CD8-positive, alpha-beta memory T cell (primary cell): ENCODE results near the gene JMY. TPM values are rescaled to one million over a fixed set of nuclear protein-coding genes. Genes with fewer than 3 reads are reported as not detected.

Experiments
- CTCF ChIA-PET: fragments of 350-600 bp; sonication (Branson Sonifier 250); formaldehyde crosslinking; loops from one replicate; lab custom pipeline; 2021; ENCODE audit warnings: antibody characterized with exemption; lab: Charles Lee
- POLR2A ChIA-PET: fragments of 350-600 bp; sonication (Branson Sonifier 250); formaldehyde crosslinking; loops from one replicate; lab custom pipeline; 2021; ENCODE audit warnings: antibody characterized with exemption; lab: Charles Lee
- DNase-seq, 5 donors: peaks; one replicate each; pipeline versions ENCODE4 v3.0.0 to v3.0.0-alpha.2; 2020 to 2022; ENCODE audit warnings: mixed read lengths in 1 of 5
- H3K27ac ChIP-seq: one replicate; pipeline ENCODE4 v1.7.0; 2013; ENCODE audit warnings: low read depth, mild to moderate bottlenecking, low read length, moderate library complexity
- H3K27me3 ChIP-seq: 2 replicates; pipeline ENCODE4 v1.7.0; 2013; ENCODE audit warnings: low read length, mild to moderate bottlenecking; ENCODE audit not compliant: insufficient read depth, poor library complexity, severe bottlenecking
- H3K36me3 ChIP-seq: 2 replicates; pipeline ENCODE4 v1.7.0; 2013; ENCODE audit warnings: mild to moderate bottlenecking, low read length, moderate library complexity; ENCODE audit not compliant: insufficient read depth
- H3K4me1 ChIP-seq: 2 replicates; pipeline ENCODE4 v1.7.0; 2013; ENCODE audit warnings: mild to moderate bottlenecking, low read length, moderate library complexity; ENCODE audit not compliant: insufficient read depth
- H3K4me3 ChIP-seq: 2 replicates; pipeline ENCODE4 v1.7.0; 2013; ENCODE audit warnings: mild to moderate bottlenecking, low read length
- H3K9me3 ChIP-seq: 2 replicates; pipeline ENCODE4 v1.7.0; 2013; ENCODE audit warnings: mild to moderate bottlenecking, low read length
- H3K27ac Mint-ChIP-seq, 8 donors: one replicate each; pipeline ENCODE4 v1.8.0; 2020 to 2021; ENCODE audit warnings: mixed read lengths in 8 of 8, mild to moderate bottlenecking in 6 of 8, inconsistent platforms in 3 of 8, moderate library complexity in 3 of 8
- H3K27me3 Mint-ChIP-seq, 2 donors: one replicate each; pipeline ENCODE4 v1.8.0; 2020 to 2021; ENCODE audit warnings: mixed read lengths in 2 of 2, mild to moderate bottlenecking in 1 of 2, moderate library complexity in 1 of 2
- H3K36me3 Mint-ChIP-seq, 3 donors: one replicate each; pipeline ENCODE4 v1.8.0; 2020 to 2021; ENCODE audit warnings: mixed read lengths in 3 of 3, inconsistent platforms in 1 of 3, mild to moderate bottlenecking in 1 of 3
- H3K4me1 Mint-ChIP-seq, 3 donors: one replicate each; pipeline ENCODE4 v1.8.0; 2020 to 2021; ENCODE audit warnings: mixed read lengths in 3 of 3, inconsistent platforms in 1 of 3, mild to moderate bottlenecking in 1 of 3
- H3K4me3 Mint-ChIP-seq, 7 donors: one replicate each; pipeline ENCODE4 v1.8.0; 2020 to 2021; ENCODE audit warnings: mixed read lengths in 7 of 7, mild to moderate bottlenecking in 6 of 7, moderate library complexity in 4 of 7, inconsistent platforms in 2 of 7
- H3K9me3 Mint-ChIP-seq, 5 donors: one replicate each; pipeline ENCODE4 v1.8.0; 2020 to 2022; ENCODE audit warnings: mixed read lengths in 5 of 5, mild to moderate bottlenecking in 3 of 5, moderate library complexity in 2 of 5, inconsistent platforms in 1 of 5
- polyA plus RNA-seq: library from polyadenylated mRNA; unstranded; fragments of 300-500 nt; fragmentation: Illumina TruSeq; gene quantifications from one replicate; pipeline ENCODE4 v1.2.3, GENCODE V29; 2021
- total RNA-seq, 2 experiments: library from RNA; stranded (reverse); gene quantifications; one replicate each; pipeline ENCODE4 v1.2.3, GENCODE V29; 2021

Gene JMY
- total RNA-seq (1 to 10 TPM; 7.6 TPM), polyA plus RNA-seq (5.1 TPM)

- Histone ChIP-seq H3K27ac (peak within 1 kb of the TSS; percentile 94), H3K4me1 (peaks cover 33% of the 10 kb centered on the region), H3K4me3 (peak within 1 kb of the TSS; percentile 95), H3K9me3 (no peaks in the 10 kb centered on the region), H3K27me3 (no peaks in the 10 kb centered on the region), H3K36me3 (no peaks in the 10 kb centered on the region)
- Mint-ChIP-seq H3K4me1 (peaks cover 29 to 35% (median 33%) of the 10 kb centered on the region in 3 donors), H3K36me3 (peaks cover 3 to 27% (median 5%) of the 10 kb centered on the region in 3 donors), H3K27ac (peak within 1 kb of the TSS; percentile 92 to 100 (median 98)), H3K4me3 (peak within 1 kb of the TSS; percentile 93 to 99 (median 97)), H3K9me3 (no peaks in the 10 kb centered on the region), H3K27me3 (no peaks in the 10 kb centered on the region)
- POLR2A ChIA-PET: interaction anchor here (0.6 to 1.8 kb wide), 6 partner anchors 15 to 875 kb away, joined by 3 to 6 read pairs (median 4); partner anchors contain the start of genes ARSB, HOMER1 and SCAMP1
- CTCF ChIA-PET: no interaction called here
- peak; percentile 79 to 92 (median 81) for DNase-seq
Observed at GRCh38 chr5:79235634-79236361, at the start of gene JMY. JMY (plus strand) TSS chr5:79236131; CDS start chr5:79236651, 520 bp downstream.

- Histone ChIP-seq H3K27ac (no peak overlapping the region), H3K4me3 (no peak overlapping the region), H3K27me3 (no peaks in the 10 kb centered on the region), H3K9me3 (no peaks in the 10 kb centered on the region), H3K4me1 (no peaks in the 10 kb centered on the region), H3K36me3 (no peaks in the 10 kb centered on the region)
- Mint-ChIP-seq H3K4me1 (no peaks in the 10 kb centered on the region), H3K36me3 (no peaks in the 10 kb centered on the region), H3K27me3 (peaks cover 0 to 2% of the 10 kb centered on the region in 2 donors), H3K27ac (no peak overlapping the region), H3K4me3 (no peak overlapping the region), H3K9me3 (no peaks in the 10 kb centered on the region)
- POLR2A ChIA-PET: no interaction called here
- DNase-seq: no peak
- CTCF ChIA-PET: no interaction called here
Observed at GRCh38 chr5:79186455-79186854, 49.5 kb upstream of the JMY start.

GRCh38 chr5:79189439-79190234 lies 46.3 kb upstream of the JMY start:
- H3K36me3 ChIP-seq: no peaks in the 10 kb centered on the region
- ChIA-PET POLR2A (interaction anchor here (0.6 kb wide), 1 partner anchor 1337 kb away, joined by 4 read pairs; no protein-coding TSS in a partner anchor), CTCF (interaction anchor here (0.7 to 0.9 kb wide), 2 partner anchors 56 to 57 kb away, joined by 3 read pairs; no protein-coding TSS in a partner anchor)
- Mint-ChIP-seq H3K9me3 (no peaks in the 10 kb centered on the region), H3K36me3 (peaks cover 0 to 3% (median 0%) of the 10 kb centered on the region in 3 donors), H3K4me3 (no peak overlapping the region), H3K4me1 (no peaks in the 10 kb centered on the region), H3K27me3 (peaks cover 0 to 2% of the 10 kb centered on the region in 2 donors), H3K27ac (no peak overlapping the region)
- H3K9me3 ChIP-seq: no peaks in the 10 kb centered on the region
- no peaks in the 10 kb centered on the region for H3K4me1 ChIP-seq
- no peak for DNase-seq
- H3K27me3 ChIP-seq: no peaks in the 10 kb centered on the region
- no peak overlapping the region for H3K4me3 ChIP-seq
- H3K27ac ChIP-seq: no peak overlapping the region

- no peak overlapping the region for H3K4me3 ChIP-seq
- H3K9me3 ChIP-seq: no peaks in the 10 kb centered on the region
- no peak overlapping the region for H3K27ac ChIP-seq
- Mint-ChIP-seq H3K27me3 (peaks cover 0 to 2% of the 10 kb centered on the region in 2 donors), H3K4me1 (no peaks in the 10 kb centered on the region), H3K9me3 (no peaks in the 10 kb centered on the region), H3K27ac (no peak overlapping the region), H3K36me3 (peaks cover 0 to 3% (median 0%) of the 10 kb centered on the region in 3 donors), H3K4me3 (no peak overlapping the region)
- DNase-seq: no peak
- H3K36me3 ChIP-seq: no peaks in the 10 kb centered on the region
- POLR2A ChIA-PET: no interaction called here
- H3K4me1 ChIP-seq: no peaks in the 10 kb centered on the region
- CTCF ChIA-PET: interaction anchor here (0.7 kb wide), 1 partner anchor 56 kb away, joined by 3 read pairs; no protein-coding TSS in a partner anchor
- no peaks in the 10 kb centered on the region for H3K27me3 ChIP-seq
Observed at GRCh38 chr5:79190235-79190529, 45.7 kb upstream of the JMY start.

- Histone ChIP-seq H3K4me3 (no peak overlapping the region), H3K27me3 (no peaks in the 10 kb centered on the region), H3K4me1 (no peaks in the 10 kb centered on the region), H3K36me3 (no peaks in the 10 kb centered on the region), H3K27ac (no peak overlapping the region), H3K9me3 (no peaks in the 10 kb centered on the region)
- peaks cover 0 to 2% of the 10 kb centered on the region in 2 donors for H3K27me3 Mint-ChIP-seq
- no peak overlapping the region for H3K4me3 Mint-ChIP-seq
- no peak for DNase-seq
- H3K4me1 Mint-ChIP-seq: no peaks in the 10 kb centered on the region
- peak overlapping the region in 2 of 8 donors; percentile 2 to 75 for H3K27ac Mint-ChIP-seq
- ChIA-PET POLR2A (no interaction called here), CTCF (interaction anchor here (0.7 kb wide), 1 partner anchor 9 kb away, joined by 3 read pairs; no protein-coding TSS in a partner anchor)
- H3K36me3 Mint-ChIP-seq: peaks cover 0 to 3% (median 0%) of the 10 kb centered on the region in 3 donors
- no peaks in the 10 kb centered on the region for H3K9me3 Mint-ChIP-seq
Observed at GRCh38 chr5:79191457-79191856, 44.5 kb upstream of the JMY start.

- H3K9me3 Mint-ChIP-seq: no peaks in the 10 kb centered on the region
- POLR2A ChIA-PET: no interaction called here
- H3K27me3 ChIP-seq: no peaks in the 10 kb centered on the region
- H3K36me3 Mint-ChIP-seq: peaks cover 0 to 3% (median 0%) of the 10 kb centered on the region in 3 donors
- H3K27me3 Mint-ChIP-seq: no peaks in the 10 kb centered on the region
- no peaks in the 10 kb centered on the region for H3K4me1 ChIP-seq
- no peaks in the 10 kb centered on the region for H3K36me3 ChIP-seq
- CTCF ChIA-PET: no interaction called here
- DNase-seq: no peak
- no peak overlapping the region for H3K4me3 ChIP-seq
- no peaks in the 10 kb centered on the region for H3K9me3 ChIP-seq
- H3K27ac ChIP-seq: no peak overlapping the region
- H3K27ac Mint-ChIP-seq: no peak overlapping the region
- H3K4me1 Mint-ChIP-seq: no peaks in the 10 kb centered on the region
- H3K4me3 Mint-ChIP-seq: no peak overlapping the region
Observed at GRCh38 chr5:79193643-79194042, 42.3 kb upstream of the JMY start.

- Histone ChIP-seq H3K4me1 (no peaks in the 10 kb centered on the region), H3K9me3 (no peaks in the 10 kb centered on the region), H3K36me3 (no peaks in the 10 kb centered on the region), H3K27me3 (no peaks in the 10 kb centered on the region), H3K27ac (no peak overlapping the region), H3K4me3 (no peak overlapping the region)
- ChIA-PET CTCF (interaction anchor here (0.8 to 1.3 kb wide), 4 partner anchors 10 to 23 kb away, joined by 3 read pairs; no protein-coding TSS in a partner anchor), POLR2A (no interaction called here)
- Mint-ChIP-seq H3K36me3 (no peaks in the 10 kb centered on the region), H3K27ac (no peak overlapping the region), H3K27me3 (no peaks in the 10 kb centered on the region), H3K9me3 (no peaks in the 10 kb centered on the region), H3K4me3 (no peak overlapping the region), H3K4me1 (no peaks in the 10 kb centered on the region)
- DNase-seq: no peak
Observed at GRCh38 chr5:79200573-79201183, 35.3 kb upstream of the JMY start.
